NT2/D1 (cell line): ENCODE measurements around the gene ADAMTS6.

Source experiments
- SUZ12 ChIP-seq: IDR thresholded peaks from 2 replicates; pipeline ENCODE4 v1.6.1; 2011; ENCODE audit not compliant: insufficient read length, insufficient read depth; ENCODE audit errors: extremely low read depth
- YY1 ChIP-seq: IDR thresholded peaks from 2 replicates; pipeline ENCODE4 v1.6.1; 2011; ENCODE audit not compliant: insufficient read length, insufficient read depth
- ZNF274 ChIP-seq: IDR thresholded peaks from 2 replicates; pipeline ENCODE4 v1.6.1; 2011; ENCODE audit warnings: mild to moderate bottlenecking, low read depth, low read length

GRCh38 chr5:65478336-65478735 lies 3.4 kb downstream of the ADAMTS6 start:
- no peak for TF ChIP-seq SUZ12
- no peak for TF ChIP-seq ZNF274
- no peak for TF ChIP-seq YY1
